Motor neuron (in vitro differentiated cells): Measurements from ENCODE around the gene SRRM3. TPM values are rescaled to one million over a fixed set of nuclear protein-coding genes. Genes with fewer than 3 reads are reported as not detected.
"Not testable (repeated sequence)": the region's sequence is repeated elsewhere in the genome, so short reads cannot be mapped to it uniquely, and the experiment has no call there.

Experiments used
- ATAC-seq, 8 experiments: fragments of 200-7000 bp; cut with Tn5 transposase; replicated peaks in 6 of 8; 2 replicates each; pipeline ENCODE4 v1.8.0; 2021; ENCODE audit warnings: mild to moderate bottlenecking in 8 of 8, moderate library complexity in 8 of 8
- H3K27ac ChIP-seq, 2 donors: fragments of 250-450 bp; sonication (Bioruptor Pico); 2 replicates each; pipeline ENCODE4 v1.9.0; 2021; ENCODE audit warnings: antibody characterized with exemption in 2 of 2, mild to moderate bottlenecking in 2 of 2, moderate library complexity in 1 of 2
- H3K4me1 ChIP-seq, 2 donors: fragments of 250-450 bp; sonication (Bioruptor Pico); replicated peaks in 1 of 2; 2 replicates each; pipeline ENCODE4 v1.6.1; 2021; ENCODE audit warnings: antibody characterized with exemption in 2 of 2, mild to moderate bottlenecking in 2 of 2, moderate library complexity in 1 of 2
- H3K4me3 ChIP-seq, 5 donors: fragments of 250-450 bp; sonication (Bioruptor Pico); 2 replicates each; pipeline ENCODE4 v1.9.0; 2021; ENCODE audit warnings: antibody characterized with exemption in 5 of 5, mild to moderate bottlenecking in 5 of 5, moderate library complexity in 4 of 5
- WGBS, 10 experiments: fragments of 450-650 bp; shearing (Covaris generic); methylation state at CpG; one replicate each; pipeline ENCODE4 v1.0.0; 2022; 5-methylcytosine and 5-hydroxymethylcytosine counted together
- in situ Hi-C, 9 experiments: fragments of 400-800 bp; cut with MboI; loops; one replicate each; pipeline ENCODE4 v1.15.0; 2021; ENCODE audit warnings: low sequenced_read_pairs in 9 of 9, low pct_unique_long_range_greater_than_20kb in 2 of 9; ENCODE audit not compliant: unreplicated experiment in 9 of 9
- total RNA-seq, 8 experiments: library from RNA; unstranded; fragments of 300-600 nt; gene quantifications; 2 replicates each; pipeline versions ENCODE4 v1.2.3 to v1.2.4, GENCODE V29; 2022

Gene SRRM3
- total RNA-seq, result 10 to 100 TPM in 4 of 8 experiments, 1 to 10 TPM in 3, under 1 TPM in 1; 0.92 to 16.1 (median 10.3) TPM

- in situ Hi-C loops, result no loop called here
These were observed at the start of gene SRRM3 for GRCh38 chr7:76201732-76202665. Gene SRRM3, plus strand, starts transcription at chr7:76201896. Its CDS starts 33,171 bp downstream, at chr7:76235067.

GRCh38 chr7:76151932-76152331 lies 49.8 kb upstream of the SRRM3 start:
- WGBS, 10 experiments, result 58 to 93% (median 77%) methylated on average over 2 to 5 of the region's 5 CpGs; no CpG with 5 or more reads in 1 of the 10 experiments
- no peaks in the 10 kb centered on the region for H3K4me1 ChIP-seq
- in situ Hi-C loops, result no loop called here

More at GRCh38 chr7:76201732-76202665, at the start of gene SRRM3:
- Histone ChIP-seq H3K27ac (peak within 1 kb of the TSS; percentile 67 to 83), H3K4me1 (peaks cover 13 to 16% of the 10 kb centered on the region in 2 donors), H3K4me3 (peak within 1 kb of the TSS; percentile 56 to 99 (median 76))
- ATAC-seq, result peak; percentile 90 to 96 (median 91)
- WGBS, 10 experiments, result 0 to 10% (median 0%) methylated on average over 1 to 2 of the region's 57 CpGs; no CpG with 5 or more reads in 7 of the 10 experiments

GRCh38 chr7:76153571-76154230 lies 48.0 kb upstream of the SRRM3 start:
- H3K27ac ChIP-seq, H3K4me1 ChIP-seq, in situ Hi-C loops, H3K4me3 ChIP-seq: not testable (repeated sequence)
- peak in 5 of 8 experiments; percentile 36 to 50 (median 43) for ATAC-seq
- 29 to 63% (median 46%) methylated on average over 1 to 3 of the region's 5 CpGs; no CpG with 5 or more reads in 5 of the 10 experiments for WGBS, 10 experiments

More at GRCh38 chr7:76151932-76152331, 49.8 kb upstream of the SRRM3 start:
- no peak for ATAC-seq
- no peak overlapping the region for H3K27ac ChIP-seq
- H3K4me3 ChIP-seq, result no peak overlapping the region

- 59 to 100% (median 85%) methylated on average over 1 to 5 of the region's 6 CpGs; no CpG with 5 or more reads in 4 of the 10 experiments for WGBS, 10 experiments
These were observed 45.8 kb upstream of the SRRM3 start for GRCh38 chr7:76155938-76156337.

GRCh38 chr7:76156992-76157685 lies 44.6 kb upstream of the SRRM3 start:
- 83 to 100% methylated on average over 1 of the region's 2 CpGs; no CpG with 5 or more reads in 8 of the 10 experiments for WGBS, 10 experiments
- ATAC-seq, H3K4me1 ChIP-seq, H3K27ac ChIP-seq, in situ Hi-C loops, H3K4me3 ChIP-seq: not testable (repeated sequence)

More at GRCh38 chr7:76155938-76156337, 45.8 kb upstream of the SRRM3 start:
- in situ Hi-C loops, result no loop called here
- peak in 1 of 8 experiments; percentile 57 for ATAC-seq
- H3K27ac ChIP-seq, result no peak overlapping the region
- H3K4me3 ChIP-seq, result no peak overlapping the region
- no peaks in the 10 kb centered on the region for H3K4me1 ChIP-seq

GRCh38 chr7:76158416-76158815 lies 43.3 kb upstream of the SRRM3 start:
- H3K4me1 ChIP-seq, ATAC-seq, in situ Hi-C loops, H3K27ac ChIP-seq, H3K4me3 ChIP-seq: not testable (repeated sequence)
- WGBS, 10 experiments, result 61 to 95% (median 81%) methylated on average over 2 to 10 of the region's 10 CpGs; no CpG with 5 or more reads in 2 of the 10 experiments

- H3K27ac ChIP-seq, in situ Hi-C loops, ATAC-seq, H3K4me1 ChIP-seq, H3K4me3 ChIP-seq: not testable (repeated sequence)
- 64 to 100% (median 84%) methylated on average over 1 to 10 of the region's 10 CpGs; no CpG with 5 or more reads in 1 of the 10 experiments for WGBS, 10 experiments
These were observed 39.1 kb upstream of the SRRM3 start for GRCh38 chr7:76162416-76163170.

- 0 to 60% (median 34%) methylated on average over 2 to 8 of the region's 8 CpGs; no CpG with 5 or more reads in 4 of the 10 experiments for WGBS, 10 experiments
- in situ Hi-C loops, H3K27ac ChIP-seq, H3K4me3 ChIP-seq, ATAC-seq, H3K4me1 ChIP-seq: not testable (repeated sequence)
These were observed 37.9 kb upstream of the SRRM3 start for GRCh38 chr7:76163812-76164211.

- in situ Hi-C loops, result no loop called here
- Histone ChIP-seq H3K4me1 (peaks cover 2 to 3% of the 10 kb centered on the region in 2 donors), H3K27ac (no peak overlapping the region), H3K4me3 (no peak overlapping the region)
- 83 to 100% (median 96%) methylated on average over 1 to 9 of the region's 19 CpGs; no CpG with 5 or more reads in 2 of the 10 experiments for WGBS, 10 experiments
- no peak for ATAC-seq
These were observed 36.4 kb upstream of the SRRM3 start for GRCh38 chr7:76165106-76165972.

GRCh38 chr7:76165973-76166403 lies 35.7 kb upstream of the SRRM3 start:
- in situ Hi-C loops, result no loop called here
- peaks cover 2 to 3% of the 10 kb centered on the region in 2 donors for H3K4me1 ChIP-seq
- H3K27ac ChIP-seq, result peak overlapping the region; percentile 29 to 45
- no peak for ATAC-seq
- H3K4me3 ChIP-seq, result peak overlapping the region in 2 of 5 donors; percentile 8 to 37
- 83 to 100% (median 98%) methylated on average over 2 to 13 of the region's 15 CpGs; no CpG with 5 or more reads in 1 of the 10 experiments for WGBS, 10 experiments
